ENCODE measurements around the gene TRMT61A. TPM values are rescaled to one million over a fixed set of nuclear protein-coding genes. Genes with fewer than 3 reads are reported as not detected.

TRMT61A gene
- total and polyA plus RNA-seq, 2 donors (not counting 3 experiments of a cell fraction or from before 2014, with no cell fraction given): 6.8 to 10.6 TPM

DNA sequence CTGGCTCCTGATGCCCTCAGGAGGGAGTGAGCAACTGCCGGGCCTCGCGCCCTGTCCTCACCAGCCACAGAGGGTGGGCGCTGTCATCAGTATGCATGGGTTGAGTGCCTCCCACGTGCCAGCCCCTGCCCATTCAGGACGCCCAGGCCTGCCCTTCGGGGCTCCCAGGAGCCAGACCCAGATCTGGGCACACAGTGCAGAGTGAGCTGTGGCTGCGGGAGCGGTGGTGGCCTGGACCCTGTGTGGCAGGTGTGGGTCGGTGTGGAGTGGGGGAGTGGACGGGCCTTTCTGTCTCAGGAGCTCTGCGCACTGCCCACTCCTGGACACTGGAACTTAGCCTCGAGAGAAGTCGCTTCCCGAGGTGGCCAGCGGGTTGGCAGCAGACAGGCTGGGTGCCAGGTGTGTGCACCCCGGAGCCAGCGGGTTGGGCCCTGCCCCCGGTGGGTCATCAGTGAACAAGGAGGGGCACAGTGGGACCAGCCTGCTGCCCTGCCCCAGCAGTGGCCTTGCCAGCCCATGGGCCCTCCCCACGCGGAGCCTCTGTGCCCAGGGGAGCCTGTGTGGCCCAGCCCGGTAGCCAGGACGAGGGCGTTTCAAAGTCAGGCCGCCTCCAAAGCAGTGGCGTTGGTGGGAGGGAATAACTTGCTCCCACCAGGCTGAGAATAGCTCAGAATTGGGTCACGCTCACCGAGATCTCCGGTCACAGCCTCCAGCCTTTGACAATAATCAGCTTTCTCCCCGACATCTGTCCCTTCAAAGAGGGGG lies 9.5 kb downstream of the TRMT61A start:
- Histone ChIP-seq H3K4me1 (ENCODE audit: control insufficient read depth, extremely low read depth, insufficient read depth, low read length) (no peaks in the 10 kb centered on the region), H3K4me2 (ENCODE audit: insufficient read depth, low read length) (no peak overlapping the region), H3K9me1 (replicated peaks; ENCODE audit: control insufficient read depth, extremely low read depth, insufficient read depth, low read length) (no peaks in the 10 kb centered on the region), H3K4me3 (replicated peaks in 1 of 3; ENCODE audit: insufficient read depth in 1 of 3, low read depth in 1 of 3, low read length in 3 of 3) (no peak overlapping the region), H3K9me3 (replicated peaks; ENCODE audit: control insufficient read depth, insufficient read depth, low read length) (no peaks in the 10 kb centered on the region), H3K36me3 (ENCODE audit: control insufficient read depth in 2 of 2, extremely low read depth in 1 of 2, insufficient read depth in 2 of 2, low read length in 2 of 2) (no peaks in the 10 kb centered on the region), H4K20me1 (replicated peaks; ENCODE audit: control insufficient read depth, extremely low read depth, insufficient read depth, low read length) (no peaks in the 10 kb centered on the region), H2AFZ (ENCODE audit: low read depth, low read length) (no peak overlapping the region), H3K27me3 (ENCODE audit: control insufficient read depth in 2 of 2, insufficient read depth in 2 of 2, low read length in 2 of 2) (no peaks in the 10 kb centered on the region), H3K79me2 (ENCODE audit: control insufficient read depth, insufficient read depth, low read length) (no peaks in the 10 kb centered on the region), H3K9ac (replicated peaks; ENCODE audit: extremely low read depth, insufficient read depth, low read length) (no peak overlapping the region), H3K27ac (ENCODE audit: insufficient read depth, low read depth, low read length) (no peak overlapping the region)
- FAIRE-seq (no peak), DNase-seq (ENCODE audit: low read depth, low spot score) (no peak)
- CTCF ChIA-PET: interaction anchor here (0.8 to 3.7 kb wide), 3 partner anchors 10 to 20 kb away, joined by 3 to 17 read pairs (median 6); no protein-coding TSS in a partner anchor
- BruUV-seq (replicated peaks): no TSS peak
- POLR2A ChIA-PET: no interaction called here
- dilution Hi-C loops (cut with MboI; ENCODE audit: extremely low pct_ligation_motif_present, low sequenced_read_pairs) (no loop called here), intact Hi-C loops (cut with micrococcal nuclease) (no loop called here)
- no peak for TF ChIP-seq GATA2 (IDR thresholded peaks at IDR 0.05; ENCODE audit: insufficient read depth, insufficient read length, low read depth, low read length)
- no peak for TF ChIP-seq MYC (IDR thresholded peaks at IDR 0.05; ENCODE audit: low read depth, low read length)
- TF ChIP-seq, protein P1, sequence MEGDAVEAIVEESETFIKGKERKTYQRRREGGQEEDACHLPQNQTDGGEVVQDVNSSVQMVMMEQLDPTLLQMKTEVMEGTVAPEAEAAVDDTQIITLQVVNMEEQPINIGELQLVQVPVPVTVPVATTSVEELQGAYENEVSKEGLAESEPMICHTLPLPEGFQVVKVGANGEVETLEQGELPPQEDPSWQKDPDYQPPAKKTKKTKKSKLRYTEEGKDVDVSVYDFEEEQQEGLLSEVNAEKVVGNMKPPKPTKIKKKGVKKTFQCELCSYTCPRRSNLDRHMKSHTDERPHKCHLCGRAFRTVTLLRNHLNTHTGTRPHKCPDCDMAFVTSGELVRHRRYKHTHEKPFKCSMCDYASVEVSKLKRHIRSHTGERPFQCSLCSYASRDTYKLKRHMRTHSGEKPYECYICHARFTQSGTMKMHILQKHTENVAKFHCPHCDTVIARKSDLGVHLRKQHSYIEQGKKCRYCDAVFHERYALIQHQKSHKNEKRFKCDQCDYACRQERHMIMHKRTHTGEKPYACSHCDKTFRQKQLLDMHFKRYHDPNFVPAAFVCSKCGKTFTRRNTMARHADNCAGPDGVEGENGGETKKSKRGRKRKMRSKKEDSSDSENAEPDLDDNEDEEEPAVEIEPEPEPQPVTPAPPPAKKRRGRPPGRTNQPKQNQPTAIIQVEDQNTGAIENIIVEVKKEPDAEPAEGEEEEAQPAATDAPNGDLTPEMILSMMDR (IDR thresholded peaks at IDR 0.05; ENCODE audit: extremely low read depth in 1 of 2, insufficient read depth in 1 of 2, low read depth in 1 of 2, low read length in 2 of 2): no peak
- TF ChIP-seq, protein P2, sequence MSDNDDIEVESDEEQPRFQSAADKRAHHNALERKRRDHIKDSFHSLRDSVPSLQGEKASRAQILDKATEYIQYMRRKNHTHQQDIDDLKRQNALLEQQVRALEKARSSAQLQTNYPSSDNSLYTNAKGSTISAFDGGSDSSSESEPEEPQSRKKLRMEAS (IDR thresholded peaks at IDR 0.05; ENCODE audit: insufficient read depth, insufficient read length): no peak
- TF ChIP-seq POLR2A (IDR thresholded peaks at IDR 0.05; ENCODE audit: low read depth, low read length): no peak
- no peak for TF ChIP-seq FOS (IDR thresholded peaks at IDR 0.05; ENCODE audit: borderline replicate concordance, insufficient read depth, low read length)
- TF ChIP-seq EZH2 (IDR thresholded peaks at IDR 0.05; ENCODE audit: borderline replicate concordance, low read depth, low read length, severe bottlenecking): no peak
- TF ChIP-seq JUN (IDR thresholded peaks at IDR 0.05; ENCODE audit: borderline replicate concordance, insufficient read depth, insufficient read length, low read depth): no peak
- no peak for TF ChIP-seq POLR2AphosphoS5 (IDR thresholded peaks at IDR 0.05; ENCODE audit: insufficient read depth, low read depth, low read length)
